Fibroblast of mammary gland (primary cell): ENCODE measurements around the gene SPTBN5.

ENCODE experiments used
- DNase-seq: peaks from one replicate; pipeline ENCODE4 v3.0.0-alpha.2; 2010; ENCODE audit warnings: low read depth
- H3K4me3 ChIP-seq: 2 replicates; pipeline ENCODE4 v1.5.1; 2011; ENCODE audit warnings: low read depth, mild to moderate bottlenecking, low read length, moderate library complexity; ENCODE audit not compliant: control insufficient read depth
- CTCF ChIP-seq: conservative IDR thresholded peaks from 2 replicates; pipeline ENCODE4 v1.5.1; 2011; ENCODE audit warnings: low read depth, low read length, inconsistent platforms; ENCODE audit not compliant: control insufficient read depth, insufficient read depth

The SPTBN5 gene

GRCh38 chr15:41927536-41927935, 33.7 kb upstream of the SPTBN5 start:
- no peak overlapping the region for H3K4me3 ChIP-seq
- DNase-seq = no peak
- no peak for TF ChIP-seq CTCF

DNA sequence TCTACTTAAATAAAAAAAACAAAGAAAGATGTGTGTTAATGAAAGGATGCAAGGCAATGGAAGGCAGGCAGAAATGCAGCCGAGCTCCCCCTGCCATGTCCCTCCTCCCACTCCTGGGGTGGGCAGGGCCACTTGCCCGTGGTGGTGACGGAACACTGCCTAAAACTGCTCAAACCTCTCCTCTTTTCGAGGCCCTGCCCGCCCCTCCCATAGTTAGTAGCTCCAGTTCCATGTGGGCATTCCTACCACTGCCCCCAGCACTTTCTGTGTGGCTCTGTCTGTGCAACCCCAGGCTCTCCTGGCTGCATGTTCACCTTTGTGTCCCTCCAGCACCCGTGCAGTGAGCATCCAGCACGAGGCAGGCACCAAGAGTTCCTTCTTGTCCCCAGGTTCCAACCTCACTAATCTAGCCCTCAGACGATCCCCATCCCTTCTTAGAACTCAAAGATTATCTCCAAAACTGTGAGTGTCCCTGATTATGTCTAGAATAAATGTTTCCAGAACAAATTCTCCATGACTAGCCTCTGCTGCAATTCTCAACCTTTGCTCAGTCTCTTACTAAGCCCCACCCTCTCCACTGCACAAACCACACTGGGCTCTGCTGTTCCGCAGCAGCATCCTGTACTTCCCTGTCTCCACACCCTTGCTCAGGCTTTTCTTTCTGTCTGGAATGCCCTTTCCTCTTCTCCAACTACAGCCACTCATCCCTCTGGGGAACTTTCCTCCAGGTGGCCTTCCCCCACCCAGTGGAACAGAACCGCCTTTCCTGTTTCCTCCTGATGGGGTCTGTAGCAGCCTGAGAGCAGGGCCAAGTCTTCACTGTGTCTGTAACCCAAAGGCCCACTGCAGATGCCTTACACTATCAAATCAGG, 32.6 kb upstream of the SPTBN5 start:
- TF ChIP-seq CTCF = no peak
- DNase-seq = no peak
- no peak overlapping the region for H3K4me3 ChIP-seq

DNA sequence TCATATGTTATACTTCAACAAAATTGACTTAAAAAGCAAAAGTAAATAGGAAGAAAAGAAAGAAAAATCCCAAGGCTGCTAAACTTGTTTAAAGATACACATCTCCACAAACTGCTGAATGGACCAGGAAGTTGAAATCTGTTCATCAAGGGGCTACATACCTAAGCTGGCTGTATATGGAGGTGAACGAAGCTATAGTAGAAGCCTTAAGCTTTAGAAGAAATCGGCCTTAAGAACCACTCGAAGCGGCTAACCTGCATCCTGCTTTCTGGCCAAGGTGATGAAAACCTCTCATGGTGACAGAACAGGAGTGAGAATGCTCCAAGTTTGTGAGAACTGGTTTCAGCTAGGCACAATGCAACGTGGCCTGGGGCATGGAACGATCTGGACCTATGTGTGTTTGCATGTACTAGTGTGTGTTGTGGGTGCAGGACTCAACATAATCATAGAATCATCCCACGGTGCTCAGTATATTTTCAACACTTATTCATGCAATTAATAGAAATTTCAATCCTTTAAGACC, 31.3 kb upstream of the SPTBN5 start:
- TF ChIP-seq CTCF = no peak
- H3K4me3 ChIP-seq = no peak overlapping the region
- DNase-seq = no peak

DNA sequence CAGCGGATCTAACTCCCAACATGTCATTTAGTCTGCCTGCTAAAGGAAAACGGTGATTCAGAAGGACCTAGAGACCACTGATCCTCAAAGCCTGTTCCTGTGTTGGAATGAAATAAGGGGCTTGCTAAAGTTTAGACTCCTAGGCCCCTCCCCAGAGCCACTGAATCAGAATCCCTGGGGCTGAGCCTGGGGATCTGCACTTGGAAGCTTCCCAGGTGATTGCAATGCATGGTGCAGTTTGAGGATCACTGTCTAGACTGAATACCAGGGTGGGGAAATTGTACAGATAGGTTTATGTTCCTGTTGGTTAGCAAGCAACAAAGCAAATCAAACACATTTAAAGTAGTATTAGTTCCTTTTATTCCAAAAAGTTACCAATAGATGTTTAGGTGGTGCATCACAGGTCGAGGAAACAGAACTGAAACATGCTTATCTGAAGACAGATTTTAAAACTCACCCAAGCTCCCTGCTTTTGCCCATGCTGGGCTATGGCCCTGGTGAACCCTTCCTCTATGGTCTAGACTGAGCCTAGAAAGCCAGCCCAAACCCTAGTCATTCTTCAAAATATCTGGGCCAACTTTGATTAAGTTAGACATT, 29.6 kb upstream of the SPTBN5 start:
- no peak for DNase-seq
- H3K4me3 ChIP-seq = no peak overlapping the region
- TF ChIP-seq CTCF = no peak

- DNase-seq = no peak
- no peak for TF ChIP-seq CTCF
- H3K4me3 ChIP-seq = no peak overlapping the region
Measured at GRCh38 chr15:41922353-41922752, 28.5 kb upstream of the SPTBN5 start.

DNA sequence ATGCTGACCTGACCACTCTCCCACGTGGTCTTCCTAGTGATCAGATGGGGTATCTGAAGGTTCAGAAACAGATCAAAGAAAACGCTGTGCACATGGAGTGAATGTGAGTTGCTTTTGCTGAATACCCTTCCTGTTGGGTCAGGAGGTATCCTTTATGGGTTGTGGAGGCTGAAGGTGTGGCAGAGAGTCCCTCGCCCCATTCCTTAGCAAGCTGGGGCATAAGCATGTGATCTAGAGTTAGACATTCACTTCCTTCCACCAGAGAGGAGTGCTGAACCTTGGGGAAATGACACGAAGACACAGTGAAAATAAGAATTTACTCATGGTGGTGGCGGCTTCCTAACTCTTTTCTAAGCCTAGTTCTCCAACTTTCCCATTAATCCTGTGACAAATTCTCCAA, 27.8 kb upstream of the SPTBN5 start:
- TF ChIP-seq CTCF = no peak

More for the DNA sequence above, 27.8 kb upstream of the SPTBN5 start:
- H3K4me3 ChIP-seq = no peak overlapping the region
- no peak for DNase-seq
